HG03354 (cell line): ENCODE measurements around the gene FSD2.
"Not testable (repeated sequence)": the region's sequence is repeated elsewhere in the genome, so short reads cannot be mapped to it uniquely, and the experiment has no call there.

Experiments used
- ATAC-seq: cut with Tn5 transposase; IDR thresholded peaks from one replicate; pipeline ENCODE4 v1.9.1; 2021; ENCODE audit warnings: mild to moderate bottlenecking; ENCODE audit not compliant: unreplicated experiment, poor library complexity, severe bottlenecking

FSD2 gene

GRCh38 chr15:82832601-82833361 lies 26.9 kb upstream of the FSD2 start:
- peak; percentile 94 for ATAC-seq

GRCh38 chr15:82831894-82832600 lies 26.2 kb upstream of the FSD2 start:
- ATAC-seq = peak; percentile 42

GRCh38 chr15:82830427-82831173 lies 24.7 kb upstream of the FSD2 start:
- no peak for ATAC-seq

GRCh38 chr15:82829234-82829633 lies 23.4 kb upstream of the FSD2 start:
- no peak for ATAC-seq

- ATAC-seq = no peak
Observed at GRCh38 chr15:82828075-82828474, 22.2 kb upstream of the FSD2 start.

GRCh38 chr15:82823049-82823448 lies 17.2 kb upstream of the FSD2 start:
- no peak for ATAC-seq

- ATAC-seq = not testable (repeated sequence)
Observed at GRCh38 chr15:82821851-82822250, 16.0 kb upstream of the FSD2 start.

- ATAC-seq = not testable (repeated sequence)
Observed at GRCh38 chr15:82821396-82821795, 15.5 kb upstream of the FSD2 start.

GRCh38 chr15:82820128-82820527 lies 14.3 kb upstream of the FSD2 start:
- ATAC-seq = no peak

GRCh38 chr15:82812994-82813393 lies 7.1 kb upstream of the FSD2 start:
- ATAC-seq = no peak

- no peak for ATAC-seq
Observed at GRCh38 chr15:82810890-82811426, 5.1 kb upstream of the FSD2 start.

GRCh38 chr15:82810061-82810889 lies 4.4 kb upstream of the FSD2 start:
- ATAC-seq = peak; percentile 28

- peak; percentile 84 for ATAC-seq
Observed at GRCh38 chr15:82809308-82810060, 3.6 kb upstream of the FSD2 start, which contains the start of gene WHAMM. Gene WHAMM, plus strand, starts transcription at chr15:82809628. Its CDS starts 99 bp downstream, at chr15:82809727.

GRCh38 chr15:82808634-82809041 lies 2.8 kb upstream of the FSD2 start:
- ATAC-seq = no peak

GRCh38 chr15:82807920-82808633 lies 2.2 kb upstream of the FSD2 start:
- ATAC-seq = no peak

- no peak for ATAC-seq
Observed at GRCh38 chr15:82804575-82804949, 1.3 kb downstream of the FSD2 start.

- no peak for ATAC-seq
Observed at GRCh38 chr15:82803793-82804574, 1.9 kb downstream of the FSD2 start.
